OCI-LY7 (cell line): ENCODE measurements around the gene MYO1F. TPM values are rescaled to one million over a fixed set of nuclear protein-coding genes. Genes with fewer than 3 reads are reported as not detected.

ENCODE experiments used
- BruUV-seq: library from RNA; stranded (reverse); fragments of 400-500 nt; replicated peaks from 2 replicates; lab custom pipeline; 2021; lab: Mats Ljungman, UMichigan
- CTCF ChIA-PET: fragments of 300-600 bp; sonication (Branson Sonifier 250); formaldehyde crosslinking; loops from one replicate; lab custom pipeline; 2022; ENCODE audit warnings: antibody characterized with exemption; ENCODE audit not compliant: unreplicated experiment; lab: Charles Lee
- POLR2A ChIA-PET: fragments of 300-600 bp; sonication (Branson Sonifier 250); formaldehyde crosslinking; loops from one replicate; lab custom pipeline; 2022; ENCODE audit warnings: antibody characterized with exemption; lab: Charles Lee
- DNase-seq: peaks from one replicate; pipeline ENCODE4 v3.0.0-alpha.2; 2015; ENCODE audit warnings: low spot score
- H2AFZ ChIP-seq: fragments of 200-600 bp; sonication (generic), shearing (Covaris generic); 2 replicates; pipeline ENCODE4 v1.6.1; 2014; ENCODE audit warnings: mild to moderate bottlenecking, antibody characterized with exemption, low read length, moderate library complexity
- H3K27ac ChIP-seq: fragments of 200-600 bp; sonication (generic); 2 replicates; pipeline ENCODE4 v1.5.1; 2014; ENCODE audit warnings: mixed run types, low read depth, mild to moderate bottlenecking, moderate library complexity, low read length, inconsistent platforms; ENCODE audit not compliant: poor library complexity, severe bottlenecking
- H3K36me3 ChIP-seq: fragments of 200-600 bp; sonication (generic); 2 replicates; pipeline ENCODE4 v1.6.1; 2014; ENCODE audit warnings: mild to moderate bottlenecking, antibody characterized with exemption, low read length, moderate library complexity, mixed read lengths; ENCODE audit not compliant: insufficient read depth
- H3K4me1 ChIP-seq: fragments of 200-600 bp; sonication (generic); 2 replicates; pipeline ENCODE4 v1.5.1; 2014; ENCODE audit warnings: mild to moderate bottlenecking, low read length; ENCODE audit not compliant: insufficient read depth, poor library complexity, severe bottlenecking
- H3K4me2 ChIP-seq: fragments of 200-600 bp; sonication (generic); 2 replicates; pipeline ENCODE4 v1.6.1; 2014; ENCODE audit warnings: mild to moderate bottlenecking, low read length
- H3K4me3 ChIP-seq: fragments of 200-600 bp; sonication (generic); 2 replicates; pipeline ENCODE4 v1.5.1; 2014; ENCODE audit warnings: mild to moderate bottlenecking, low read depth, low read length; ENCODE audit not compliant: poor library complexity, severe bottlenecking
- H3K79me2 ChIP-seq: fragments of 200-600 bp; sonication (generic); 2 replicates; pipeline ENCODE4 v1.6.1; 2016; ENCODE audit warnings: low read depth, mild to moderate bottlenecking, low read length, moderate library complexity, mixed read lengths; ENCODE audit not compliant: insufficient read depth
- H3K9me2 ChIP-seq: fragments of 200-600 bp; sonication (generic); 2 replicates; pipeline ENCODE4 v1.6.1; 2016; ENCODE audit warnings: mild to moderate bottlenecking, low read length, mixed read lengths; ENCODE audit not compliant: insufficient read depth
- H3K9me3 ChIP-seq: fragments of 200-600 bp; sonication (generic); 2 replicates; pipeline ENCODE4 v1.6.1; 2014; ENCODE audit warnings: mild to moderate bottlenecking, mixed run types, low read length, mixed read lengths
- H4K20me1 ChIP-seq: fragments of 200-600 bp; sonication (generic); 2 replicates; pipeline ENCODE4 v1.6.1; 2014; ENCODE audit warnings: mild to moderate bottlenecking, antibody characterized with exemption, low read length, moderate library complexity, mixed read lengths; ENCODE audit not compliant: insufficient read depth
- EZH2phosphoT487 ChIP-seq: fragments of 200-600 bp; sonication (generic); IDR thresholded peaks from 2 replicates; pipeline ENCODE4 v1.6.1; 2018; ENCODE audit warnings: low read depth, borderline replicate concordance, mild to moderate bottlenecking, mixed run types, antibody characterized with exemption, low read length, moderate library complexity, mixed read lengths
- intact Hi-C: fragments of 100-400 bp; cut with micrococcal nuclease; formaldehyde crosslinking; loops from one replicate; pipeline ENCODE4 v1.10.0; 2022; ENCODE audit not compliant: unreplicated experiment
- total RNA-seq, 2 experiments: library from RNA; depleted of rRNA in 1 of 2; stranded (reverse); fragments of >200 nt in 1 of 2; shearing (Covaris generic) in 1 of 2; gene quantifications; 2 replicates each; pipeline ENCODE4 v1.2.3, GENCODE V29; 2014 to 2022
- TF ChIP-seq, protein P1 (sequence below): fragments of 200-600 bp; sonication (generic); conservative IDR thresholded peaks from 2 replicates; pipeline ENCODE4 v1.5.1; 2014; ENCODE audit warnings: mild to moderate bottlenecking, antibody characterized with exemption, low read length, moderate library complexity, mixed read lengths

The MYO1F gene
- total RNA-seq, 2 experiments from 2014 or later, result 8.8 to 18.4 TPM

DNA sequence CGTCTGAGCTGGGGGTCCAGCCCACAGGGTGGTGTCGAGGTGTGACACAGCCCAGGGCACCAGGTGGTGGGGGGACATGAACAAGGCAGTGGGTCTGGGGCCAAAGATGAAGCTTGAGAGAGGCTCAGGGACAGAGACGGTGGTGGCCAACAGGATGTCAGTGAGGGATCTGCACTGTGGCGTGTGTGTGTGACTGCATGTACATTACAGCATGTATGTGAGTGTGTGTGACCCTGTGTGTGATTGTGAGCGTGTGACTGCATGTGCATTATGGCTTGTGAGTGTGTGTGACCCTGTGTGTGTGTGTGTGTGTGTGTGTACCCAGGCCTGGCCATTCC is 31.7 kb upstream of the MYO1F start:
- Histone ChIP-seq H3K9me3 (no peaks in the 10 kb centered on the region), H3K79me2 (no peaks in the 10 kb centered on the region), H3K9me2 (no peaks in the 10 kb centered on the region), H3K27ac (no peak overlapping the region), H2AFZ (no peak overlapping the region), H3K4me3 (no peak overlapping the region), H3K4me2 (no peak overlapping the region), H3K4me1 (no peaks in the 10 kb centered on the region), H3K36me3 (no peaks in the 10 kb centered on the region), H4K20me1 (no peaks in the 10 kb centered on the region)
- POLR2A ChIA-PET, result no interaction called here
- no TSS peak for BruUV-seq
- CTCF ChIA-PET, result no interaction called here
- intact Hi-C loops, result no loop called here
- TF ChIP-seq EZH2phosphoT487, result no peak
- TF ChIP-seq, protein P1, sequence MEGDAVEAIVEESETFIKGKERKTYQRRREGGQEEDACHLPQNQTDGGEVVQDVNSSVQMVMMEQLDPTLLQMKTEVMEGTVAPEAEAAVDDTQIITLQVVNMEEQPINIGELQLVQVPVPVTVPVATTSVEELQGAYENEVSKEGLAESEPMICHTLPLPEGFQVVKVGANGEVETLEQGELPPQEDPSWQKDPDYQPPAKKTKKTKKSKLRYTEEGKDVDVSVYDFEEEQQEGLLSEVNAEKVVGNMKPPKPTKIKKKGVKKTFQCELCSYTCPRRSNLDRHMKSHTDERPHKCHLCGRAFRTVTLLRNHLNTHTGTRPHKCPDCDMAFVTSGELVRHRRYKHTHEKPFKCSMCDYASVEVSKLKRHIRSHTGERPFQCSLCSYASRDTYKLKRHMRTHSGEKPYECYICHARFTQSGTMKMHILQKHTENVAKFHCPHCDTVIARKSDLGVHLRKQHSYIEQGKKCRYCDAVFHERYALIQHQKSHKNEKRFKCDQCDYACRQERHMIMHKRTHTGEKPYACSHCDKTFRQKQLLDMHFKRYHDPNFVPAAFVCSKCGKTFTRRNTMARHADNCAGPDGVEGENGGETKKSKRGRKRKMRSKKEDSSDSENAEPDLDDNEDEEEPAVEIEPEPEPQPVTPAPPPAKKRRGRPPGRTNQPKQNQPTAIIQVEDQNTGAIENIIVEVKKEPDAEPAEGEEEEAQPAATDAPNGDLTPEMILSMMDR, result no peak
- no peak for DNase-seq

DNA sequence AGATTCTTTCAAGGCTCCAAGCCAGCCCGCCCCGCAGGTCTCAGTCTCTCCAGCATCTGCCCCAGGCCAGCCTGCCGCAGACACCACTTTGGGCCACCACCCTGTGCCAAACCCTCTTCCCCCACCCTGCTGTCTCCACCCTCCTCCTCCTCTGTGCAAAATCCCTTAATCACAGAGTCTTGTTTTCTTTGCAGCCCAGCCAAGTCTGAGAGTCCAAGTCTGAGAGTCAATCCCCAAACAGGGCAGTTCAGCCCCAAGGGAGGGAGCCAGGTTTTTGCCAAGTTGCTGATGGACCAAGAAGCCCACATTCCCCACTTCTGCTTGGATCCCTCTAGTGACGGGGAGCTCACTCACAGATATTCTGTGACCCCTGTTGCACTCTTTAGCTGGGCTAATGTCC is 30.1 kb upstream of the MYO1F start:
- H3K4me2 ChIP-seq, result no peak overlapping the region
- no peak overlapping the region for H2AFZ ChIP-seq
- H3K9me2 ChIP-seq, result no peaks in the 10 kb centered on the region
- H3K36me3 ChIP-seq, result no peaks in the 10 kb centered on the region
- DNase-seq, result no peak
- no peaks in the 10 kb centered on the region for H3K9me3 ChIP-seq
- ChIA-PET CTCF (no interaction called here), POLR2A (no interaction called here)
- H3K4me3 ChIP-seq, result no peak overlapping the region
- no TSS peak for BruUV-seq
- H3K4me1 ChIP-seq, result no peaks in the 10 kb centered on the region
- intact Hi-C loops, result no loop called here
- H3K79me2 ChIP-seq, result no peaks in the 10 kb centered on the region
- no peaks in the 10 kb centered on the region for H4K20me1 ChIP-seq
- no peak overlapping the region for H3K27ac ChIP-seq
- TF ChIP-seq, protein P1, result no peak
- no peak for TF ChIP-seq EZH2phosphoT487

DNA sequence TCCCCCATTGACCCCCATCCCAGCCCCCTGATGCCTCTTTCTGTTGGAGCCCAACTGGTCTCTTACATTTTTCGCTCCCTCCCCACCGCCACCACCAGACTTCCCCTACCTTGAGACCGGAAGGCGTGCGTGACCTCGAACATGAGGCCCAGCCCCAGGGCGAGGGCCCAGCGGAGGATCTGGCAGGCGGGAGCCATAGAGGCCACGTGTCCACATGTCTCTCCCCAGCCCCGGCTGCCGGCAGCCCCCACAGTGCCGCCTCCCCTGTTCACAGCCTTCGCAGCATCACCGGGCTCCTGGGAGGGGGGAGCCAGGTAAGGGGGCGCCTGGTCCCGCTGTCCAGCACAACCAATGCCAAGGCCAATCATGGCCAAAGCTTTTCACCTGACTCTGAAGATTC is 28.3 kb upstream of the MYO1F start:
- POLR2A ChIA-PET, result no interaction called here

More for the DNA sequence above, 28.3 kb upstream of the MYO1F start:
- no peak overlapping the region for H3K4me3 ChIP-seq
- no peaks in the 10 kb centered on the region for H3K9me2 ChIP-seq
- no peak overlapping the region for H3K4me2 ChIP-seq
- BruUV-seq, result no TSS peak
- no peaks in the 10 kb centered on the region for H4K20me1 ChIP-seq
- no peak overlapping the region for H2AFZ ChIP-seq
- no peaks in the 10 kb centered on the region for H3K36me3 ChIP-seq
- intact Hi-C loops, result no loop called here
- CTCF ChIA-PET, result no interaction called here
- H3K9me3 ChIP-seq, result no peaks in the 10 kb centered on the region
- no peak for TF ChIP-seq EZH2phosphoT487
- TF ChIP-seq, protein P1, result no peak
- no peaks in the 10 kb centered on the region for H3K79me2 ChIP-seq
- no peak overlapping the region for H3K27ac ChIP-seq
- H3K4me1 ChIP-seq, result no peaks in the 10 kb centered on the region
- no peak for DNase-seq
